ENCODE results near the gene CDK14. TPM values are rescaled to one million over a fixed set of nuclear protein-coding genes. Genes with fewer than 3 reads are reported as not detected.

Gene CDK14
- total and polyA plus RNA-seq, 2 donors (not counting 1 experiment from before 2014, with no cell fraction given): 42.1 to 167 TPM

DNA sequence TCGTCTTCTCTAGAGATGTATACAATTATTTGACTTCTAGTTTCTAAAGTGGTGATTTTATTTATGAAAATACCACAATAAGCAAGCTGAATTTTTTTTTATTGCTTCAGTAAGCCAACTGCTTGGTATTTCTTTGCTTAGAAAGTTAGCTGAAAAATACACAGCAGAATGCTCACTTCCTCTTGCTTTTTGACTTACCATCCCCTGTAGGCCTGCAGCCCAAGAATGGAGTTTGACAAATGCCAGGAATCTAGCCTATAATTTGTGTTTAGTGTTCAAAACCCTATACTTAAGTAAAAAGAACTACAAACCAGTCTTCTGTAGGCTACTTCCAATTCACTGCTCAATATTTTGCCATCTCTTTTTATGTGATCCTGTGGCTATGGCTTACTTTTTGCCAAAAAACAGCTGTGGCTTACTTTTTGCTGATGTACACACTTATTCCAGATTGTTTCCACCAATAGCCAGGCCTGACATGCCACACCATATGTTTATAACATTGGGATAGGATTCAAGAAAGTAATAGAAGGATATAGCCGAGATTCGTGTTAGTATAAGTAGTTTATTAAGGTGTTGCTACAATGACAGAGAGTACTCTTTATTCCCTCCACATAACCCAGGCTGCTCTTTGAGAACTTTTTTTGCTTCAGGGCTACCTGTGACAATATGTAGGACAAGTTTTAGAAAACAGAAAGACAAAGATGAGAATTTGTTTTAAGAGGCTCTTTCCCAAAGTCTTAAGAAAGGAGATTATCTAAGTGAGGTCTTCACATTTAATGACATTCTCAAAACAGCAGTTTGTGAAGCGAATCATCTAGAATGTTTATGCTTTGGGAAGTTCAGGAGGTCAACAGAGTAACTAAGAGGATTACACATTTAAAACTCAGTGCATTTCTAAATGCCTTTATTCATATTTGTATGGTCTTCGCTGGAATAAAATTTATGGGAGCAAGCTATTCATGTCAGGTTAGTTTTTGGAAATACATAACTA, 404.2 kb downstream of the CDK14 start:
- no peak overlapping the region for H3K4me3 Mint-ChIP-seq
- POLR2A ChIA-PET: no interaction called here
- Histone ChIP-seq H3K4me3 (ENCODE audit: control extremely low read depth in 1 of 5, extremely low read depth in 1 of 5, insufficient read depth in 1 of 5, low read depth in 2 of 5, low read length in 4 of 5) (no peak overlapping the region), H3K4me1 (ENCODE audit: control insufficient read depth in 2 of 2, insufficient read depth in 2 of 2, low read length in 2 of 2) (no peaks in the 10 kb centered on the region), H3K4me2 (replicated peaks; ENCODE audit: low read depth, low read length, poor library complexity, severe bottlenecking) (no peak overlapping the region), H3K36me3 (replicated peaks in 1 of 2; ENCODE audit: control extremely low read depth in 1 of 2, control insufficient read depth in 1 of 2, extremely low read depth in 1 of 2, insufficient read depth in 2 of 2, low read length in 1 of 2) (peaks cover 3 to 10% of the 10 kb centered on the region in 2 experiments), H3K9ac (ENCODE audit: low read length) (no peak overlapping the region), H3K27ac (ENCODE audit: low read length in 2 of 2) (no peak overlapping the region), H3K9me3 (ENCODE audit: control extremely low read depth in 1 of 3, control insufficient read depth in 2 of 3, insufficient read depth in 1 of 3, low read length in 2 of 3) (no peaks in the 10 kb centered on the region), H2AFZ (ENCODE audit: insufficient read depth, low read depth, low read length, poor library complexity, severe bottlenecking) (no peak overlapping the region), H3K79me2 (ENCODE audit: control insufficient read depth, insufficient read depth, low read length) (no peaks in the 10 kb centered on the region), H3K27me3 (replicated peaks in 1 of 4; ENCODE audit: control extremely low read depth in 1 of 4, control insufficient read depth in 3 of 4, insufficient read depth in 4 of 4, low read length in 3 of 4) (no peaks in the 10 kb centered on the region), H4K20me1 (ENCODE audit: control insufficient read depth, insufficient read depth, low read length, poor library complexity, severe bottlenecking) (no peaks in the 10 kb centered on the region)
- peaks cover 1% of the 10 kb centered on the region for H3K4me1 Mint-ChIP-seq
- DNase-seq (no peak), ATAC-seq (ENCODE audit: low read depth) (no peak)
- no peaks in the 10 kb centered on the region for H3K27me3 Mint-ChIP-seq
- CTCF ChIA-PET: no interaction called here
- intact Hi-C loops (cut with micrococcal nuclease): no loop called here
- H3K9me3 Mint-ChIP-seq (ENCODE audit: insufficient read depth): no peaks in the 10 kb centered on the region
- TF ChIP-seq, protein P1, sequence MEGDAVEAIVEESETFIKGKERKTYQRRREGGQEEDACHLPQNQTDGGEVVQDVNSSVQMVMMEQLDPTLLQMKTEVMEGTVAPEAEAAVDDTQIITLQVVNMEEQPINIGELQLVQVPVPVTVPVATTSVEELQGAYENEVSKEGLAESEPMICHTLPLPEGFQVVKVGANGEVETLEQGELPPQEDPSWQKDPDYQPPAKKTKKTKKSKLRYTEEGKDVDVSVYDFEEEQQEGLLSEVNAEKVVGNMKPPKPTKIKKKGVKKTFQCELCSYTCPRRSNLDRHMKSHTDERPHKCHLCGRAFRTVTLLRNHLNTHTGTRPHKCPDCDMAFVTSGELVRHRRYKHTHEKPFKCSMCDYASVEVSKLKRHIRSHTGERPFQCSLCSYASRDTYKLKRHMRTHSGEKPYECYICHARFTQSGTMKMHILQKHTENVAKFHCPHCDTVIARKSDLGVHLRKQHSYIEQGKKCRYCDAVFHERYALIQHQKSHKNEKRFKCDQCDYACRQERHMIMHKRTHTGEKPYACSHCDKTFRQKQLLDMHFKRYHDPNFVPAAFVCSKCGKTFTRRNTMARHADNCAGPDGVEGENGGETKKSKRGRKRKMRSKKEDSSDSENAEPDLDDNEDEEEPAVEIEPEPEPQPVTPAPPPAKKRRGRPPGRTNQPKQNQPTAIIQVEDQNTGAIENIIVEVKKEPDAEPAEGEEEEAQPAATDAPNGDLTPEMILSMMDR (IDR thresholded peaks at IDR 0.05): no peak
- no peak for TF ChIP-seq EZH2 (IDR thresholded peaks at IDR 0.05; ENCODE audit: borderline replicate concordance, insufficient read depth, low read depth, low read length, poor library complexity, severe bottlenecking)
- WGBS (ENCODE audit: insufficient coverage): no CpG with 5 or more reads among the region's 5 CpGs
- H3K27ac Mint-ChIP-seq: no peak overlapping the region

DNA sequence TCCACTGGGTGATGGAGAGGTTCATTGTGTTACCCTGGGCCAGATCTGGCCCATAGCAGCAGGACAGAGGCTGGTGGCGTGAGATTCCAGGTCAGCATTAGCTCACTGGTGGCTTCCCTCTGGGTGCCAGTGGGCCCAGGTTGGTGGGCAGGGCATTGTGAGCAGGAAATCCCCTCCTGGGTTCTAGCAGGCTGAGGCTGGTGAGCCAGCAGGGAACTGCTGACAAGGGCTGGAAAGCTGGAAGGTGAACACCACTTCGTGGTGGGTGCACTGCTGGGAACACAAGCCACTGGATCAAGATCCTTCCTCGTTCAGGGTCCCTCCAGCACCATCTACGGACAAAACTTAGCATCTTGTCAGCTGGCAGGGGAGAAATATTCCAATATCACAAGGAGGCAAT, 408.9 kb downstream of the CDK14 start:
- H3K4me3 Mint-ChIP-seq: no peak overlapping the region
- H3K4me1 Mint-ChIP-seq: no peaks in the 10 kb centered on the region
- POLR2A ChIA-PET: no interaction called here
- no peak overlapping the region for H3K27ac ChIP-seq (ENCODE audit: low read length in 2 of 2)
- no peak overlapping the region for H3K4me3 ChIP-seq (ENCODE audit: control extremely low read depth in 1 of 5, extremely low read depth in 1 of 5, insufficient read depth in 1 of 5, low read depth in 2 of 5, low read length in 4 of 5)
- no peak for ATAC-seq (ENCODE audit: low read depth)
- intact Hi-C loops (cut with micrococcal nuclease): no loop called here
- H3K4me2 ChIP-seq (replicated peaks; ENCODE audit: low read depth, low read length, poor library complexity, severe bottlenecking): no peak overlapping the region
- TF ChIP-seq, protein P1 (IDR thresholded peaks at IDR 0.05): no peak
- no peak for TF ChIP-seq EZH2 (IDR thresholded peaks at IDR 0.05; ENCODE audit: borderline replicate concordance, insufficient read depth, low read depth, low read length, poor library complexity, severe bottlenecking)
- H3K9me3 ChIP-seq (ENCODE audit: control extremely low read depth in 1 of 3, control insufficient read depth in 2 of 3, insufficient read depth in 1 of 3, low read length in 2 of 3): peaks cover 0 to 2% (median 0%) of the 10 kb centered on the region in 3 donors
- peaks cover 3 to 14% of the 10 kb centered on the region in 2 experiments for H3K36me3 ChIP-seq (replicated peaks in 1 of 2; ENCODE audit: control extremely low read depth in 1 of 2, control insufficient read depth in 1 of 2, extremely low read depth in 1 of 2, insufficient read depth in 2 of 2, low read length in 1 of 2)
- H3K9ac ChIP-seq (ENCODE audit: low read length): no peak overlapping the region
- H3K27ac Mint-ChIP-seq: no peak overlapping the region
- no peak for DNase-seq
- no peaks in the 10 kb centered on the region for H3K9me3 Mint-ChIP-seq (ENCODE audit: insufficient read depth)
- no peaks in the 10 kb centered on the region for H3K27me3 ChIP-seq (replicated peaks in 1 of 4; ENCODE audit: control extremely low read depth in 1 of 4, control insufficient read depth in 3 of 4, insufficient read depth in 4 of 4, low read length in 3 of 4)
- H3K27me3 Mint-ChIP-seq: no peaks in the 10 kb centered on the region
- H3K79me2 ChIP-seq (ENCODE audit: control insufficient read depth, insufficient read depth, low read length): no peaks in the 10 kb centered on the region
- no peaks in the 10 kb centered on the region for H3K4me1 ChIP-seq (ENCODE audit: control insufficient read depth in 2 of 2, insufficient read depth in 2 of 2, low read length in 2 of 2)
- H4K20me1 ChIP-seq (ENCODE audit: control insufficient read depth, insufficient read depth, low read length, poor library complexity, severe bottlenecking): no peaks in the 10 kb centered on the region
- no peak overlapping the region for H2AFZ ChIP-seq (ENCODE audit: insufficient read depth, low read depth, low read length, poor library complexity, severe bottlenecking)
- CTCF ChIA-PET: no interaction called here
- WGBS (ENCODE audit: insufficient coverage): 75% methylated on average over 4 of the region's 4 CpGs
